ENCODE results near the gene PREX1.
A peak's percentile ranks its signal among the peaks of the same experiment; 100 is the strongest.

Gene PREX1

DNA sequence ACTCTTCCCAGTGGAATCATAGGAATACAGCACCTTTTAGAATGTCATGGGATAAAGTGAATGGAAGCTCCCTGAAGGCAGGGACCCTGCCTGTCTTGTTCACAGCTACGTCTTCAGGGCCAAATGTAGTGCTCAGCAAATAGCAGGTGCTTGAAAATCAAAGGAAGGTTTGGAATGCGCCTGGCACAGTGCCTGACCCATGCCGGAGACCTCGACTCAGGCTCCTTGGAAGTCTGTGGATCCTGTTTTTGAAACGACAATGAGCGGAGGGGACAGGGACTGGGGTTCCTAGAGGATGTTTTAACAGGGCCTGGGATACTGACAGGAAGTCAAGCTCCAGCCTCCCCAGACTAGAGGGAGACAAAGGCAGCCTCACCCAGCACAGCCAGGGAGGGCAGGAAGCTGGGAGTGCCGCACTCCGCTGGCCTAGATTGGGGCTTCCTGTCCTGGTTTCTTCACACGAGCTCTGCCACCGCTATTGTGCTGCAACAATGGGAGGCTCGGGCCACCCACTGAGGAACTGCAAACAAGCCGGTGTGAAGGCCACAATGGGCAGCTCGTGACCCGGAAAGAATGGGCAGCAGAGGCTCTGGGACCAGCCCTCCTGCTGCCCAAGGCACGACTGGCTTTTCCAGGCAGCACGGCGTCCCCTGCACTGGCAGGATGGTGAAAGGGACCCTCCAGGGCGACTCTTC is 76.7 kb downstream of the PREX1 start:
- no peak for DNase-seq (ENCODE audit: low read depth in 3 of 3)

DNA sequence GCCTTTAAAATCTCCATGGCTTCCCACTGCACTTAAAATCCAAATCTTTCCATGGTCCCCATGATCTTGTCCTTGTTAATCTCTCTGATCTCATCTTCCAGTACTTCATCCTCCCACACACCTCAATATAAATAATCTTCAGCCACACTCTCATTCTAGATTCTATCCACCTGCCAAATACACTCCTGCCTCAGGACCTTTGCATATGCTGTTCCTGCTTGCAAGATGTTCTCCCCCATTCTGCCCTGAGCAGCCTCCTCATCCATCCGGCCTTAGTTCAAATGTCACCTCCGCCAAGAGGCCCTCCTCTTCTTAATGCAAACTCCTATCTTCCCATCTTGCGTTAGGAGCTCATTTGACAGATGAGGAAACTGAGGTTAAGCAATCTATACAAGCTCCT is 77.4 kb downstream of the PREX1 start:
- DNase-seq (ENCODE audit: low read depth in 3 of 3) = no peak

DNA sequence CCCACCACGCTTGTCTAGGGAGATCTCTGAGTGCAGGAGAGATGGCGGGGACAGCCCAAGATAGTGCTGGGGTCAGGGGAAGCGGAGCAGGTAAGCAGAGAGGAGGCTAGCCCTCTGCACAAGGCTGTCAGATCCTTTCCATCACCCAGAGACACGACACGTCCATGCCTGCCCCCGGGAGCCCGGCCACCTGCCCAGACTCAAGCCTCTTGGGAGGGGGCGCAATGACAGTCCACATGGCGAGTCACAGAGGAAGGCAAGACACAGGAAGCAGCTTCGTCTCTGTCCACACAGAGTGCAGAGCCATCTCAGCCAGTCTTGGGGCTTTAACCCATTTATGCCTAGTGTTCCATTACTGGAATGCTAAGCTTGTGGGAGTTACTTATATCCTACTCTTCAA is 78.4 kb downstream of the PREX1 start:
- no peak for DNase-seq (ENCODE audit: low read depth in 3 of 3)

DNA sequence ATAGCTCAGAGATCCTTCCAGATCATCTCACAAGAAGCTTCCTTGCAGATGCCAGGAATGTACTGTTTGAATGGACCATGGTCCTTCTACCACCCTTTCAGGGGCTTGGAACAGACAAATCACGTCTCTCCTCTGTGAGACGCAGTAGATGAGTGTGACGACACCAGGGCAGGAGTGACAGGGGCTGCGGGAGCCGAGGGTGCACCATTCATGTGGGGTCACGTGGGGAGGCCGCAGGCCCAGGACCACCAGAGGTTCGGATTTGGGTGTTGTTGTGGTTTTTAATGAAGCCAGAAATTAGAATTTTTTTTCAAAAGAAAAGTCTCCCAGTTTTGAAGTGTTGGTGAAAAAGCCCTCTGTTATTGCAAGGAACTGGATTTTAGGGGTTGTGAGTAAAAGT is 79.2 kb downstream of the PREX1 start:
- DNase-seq (ENCODE audit: low read depth in 3 of 3) = no peak

DNA sequence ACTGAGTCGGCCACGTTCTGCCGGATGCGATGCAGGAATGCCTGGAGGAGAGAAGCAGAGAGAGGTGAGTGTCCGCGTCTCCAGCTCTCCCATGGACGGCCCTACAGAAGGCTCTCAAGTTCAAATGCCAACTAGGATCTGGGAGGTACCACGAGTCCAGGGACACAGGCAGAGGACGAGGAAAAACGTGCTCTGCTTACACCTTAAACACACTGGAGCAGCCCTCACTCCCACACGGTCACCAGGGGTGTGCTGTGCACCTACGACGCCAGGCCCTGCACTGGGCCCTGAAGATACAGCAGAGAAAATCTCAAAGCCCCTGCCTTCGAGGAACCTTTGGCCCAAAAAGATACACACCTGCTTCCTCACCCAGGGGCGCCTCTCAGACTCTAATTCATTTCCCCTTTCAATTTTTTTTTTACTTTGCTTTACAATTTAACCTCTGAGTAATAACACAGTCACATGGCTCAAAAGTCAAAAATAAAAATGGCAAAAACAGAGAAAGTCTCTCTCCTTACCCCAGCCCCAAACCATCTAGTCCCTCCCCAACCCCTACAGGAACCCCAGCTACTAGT is 79.9 kb downstream of the PREX1 start:
- no peak for DNase-seq (ENCODE audit: low read depth in 3 of 3)

DNA sequence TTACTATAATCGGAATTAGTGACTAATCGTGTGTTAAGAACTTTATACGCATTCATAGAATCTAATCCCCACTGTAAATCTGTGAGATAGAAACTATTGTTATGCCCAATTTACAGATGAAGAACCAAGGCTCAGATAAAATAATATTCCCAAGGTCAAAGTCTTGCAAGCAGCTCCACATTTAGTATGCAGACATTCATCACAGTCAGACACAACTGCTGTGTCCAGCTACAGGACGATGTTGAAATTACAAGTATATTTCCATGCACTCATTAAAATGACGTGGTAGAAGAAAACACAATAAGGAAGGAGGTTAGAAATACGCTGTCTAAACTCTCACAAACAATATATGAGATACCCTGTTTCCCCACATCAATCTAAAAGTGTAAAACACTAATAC is 82.5 kb downstream of the PREX1 start:
- no peak for DNase-seq (ENCODE audit: low read depth in 3 of 3)

DNA sequence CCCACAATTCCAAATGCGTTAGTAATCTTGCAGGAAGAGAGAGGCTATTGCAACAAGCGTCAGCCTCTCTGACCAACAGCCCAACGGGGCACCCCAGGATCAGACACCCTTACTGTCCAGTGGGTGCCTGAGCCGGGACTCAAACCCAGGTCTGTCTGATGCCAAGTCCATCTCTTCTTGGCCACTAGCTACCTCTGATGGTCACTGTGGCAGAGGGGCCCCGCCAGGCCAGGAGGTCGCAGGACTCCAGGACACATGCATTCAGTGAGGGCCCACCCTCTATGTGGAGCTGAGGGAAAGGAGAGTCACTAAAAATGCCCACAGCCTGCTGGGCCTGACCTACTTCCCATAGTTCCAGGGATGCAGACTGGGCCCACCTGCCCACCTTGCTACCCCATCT is 83.3 kb downstream of the PREX1 start:
- no peak for DNase-seq (ENCODE audit: low read depth in 3 of 3)

DNA sequence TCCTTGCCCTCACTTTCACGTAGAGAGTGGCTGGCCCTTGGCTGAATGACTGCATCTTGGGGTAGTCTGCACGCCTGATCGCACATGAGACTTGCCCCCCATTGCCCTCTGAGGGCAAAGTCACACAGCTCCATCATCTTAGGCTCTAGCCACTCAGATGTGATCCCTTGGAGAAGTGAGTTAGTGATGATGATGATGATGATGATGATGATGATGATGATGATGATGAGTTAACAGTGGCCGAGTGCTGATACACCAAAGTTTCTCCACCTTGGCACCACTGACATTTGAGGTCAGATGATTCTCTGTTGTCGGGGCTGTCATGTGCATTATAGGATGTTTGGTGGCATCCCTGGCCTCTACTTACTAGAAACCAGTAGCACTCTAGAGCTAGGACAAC is 84.0 kb downstream of the PREX1 start:
- DNase-seq (ENCODE audit: low read depth in 3 of 3) = no peak

DNA sequence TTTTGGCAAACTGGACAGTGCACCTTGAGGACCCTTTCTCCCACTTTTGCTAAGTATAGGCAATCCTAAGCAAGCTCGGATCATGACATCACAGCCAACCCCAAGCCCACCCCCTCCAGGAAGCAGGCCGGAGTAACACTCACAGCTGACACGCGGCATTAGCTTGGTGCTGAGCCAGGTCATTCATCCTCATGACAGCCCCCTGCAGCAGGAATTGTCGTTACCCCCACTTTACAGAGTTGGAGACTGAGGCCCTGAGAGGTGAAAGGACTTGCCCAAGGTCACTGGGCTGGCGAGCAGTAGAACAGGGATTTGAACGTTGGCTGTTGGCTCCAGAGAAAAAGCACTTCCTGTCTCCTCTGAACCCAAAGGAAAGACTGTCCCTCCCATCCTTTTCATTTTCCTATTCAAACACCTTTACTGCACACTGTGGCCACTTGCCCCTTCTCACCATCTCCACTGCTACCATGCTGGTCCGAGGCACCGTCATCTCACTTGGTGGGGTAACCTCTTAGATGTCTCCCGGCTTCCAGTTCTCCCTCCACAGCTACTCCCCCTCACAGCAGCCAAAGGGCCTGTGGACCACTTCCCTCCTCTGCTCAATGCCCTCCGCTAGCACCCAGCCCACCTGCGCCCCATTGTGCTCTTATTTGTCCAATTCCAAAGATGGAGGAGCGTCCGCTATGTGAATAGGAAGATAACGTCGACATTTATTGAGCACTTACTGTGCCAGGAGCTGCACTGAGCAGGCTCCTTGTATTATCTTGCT is 84.7 kb downstream of the PREX1 start:
- DNase-seq (ENCODE audit: low read depth in 3 of 3) = no peak

DNA sequence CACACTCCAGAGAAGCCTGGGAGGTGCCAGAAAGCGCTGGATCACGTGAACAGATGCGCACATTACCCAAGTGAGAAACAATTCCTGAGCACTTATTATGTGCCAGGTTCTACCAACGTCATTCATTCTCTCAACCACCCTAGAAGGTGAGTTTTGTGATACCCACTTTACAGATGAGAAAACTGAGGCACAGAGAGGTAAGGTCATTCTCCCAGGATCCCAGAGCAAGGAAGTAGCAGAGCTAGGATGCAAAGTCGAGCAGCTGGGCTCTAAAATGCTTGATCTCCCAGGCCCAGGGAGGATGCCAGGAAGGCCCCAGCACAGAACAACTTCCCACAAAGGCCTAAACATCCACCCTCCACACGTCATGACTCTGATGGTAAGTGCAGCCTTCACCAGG is 85.6 kb downstream of the PREX1 start:
- no peak for DNase-seq (ENCODE audit: low read depth in 3 of 3)

DNA sequence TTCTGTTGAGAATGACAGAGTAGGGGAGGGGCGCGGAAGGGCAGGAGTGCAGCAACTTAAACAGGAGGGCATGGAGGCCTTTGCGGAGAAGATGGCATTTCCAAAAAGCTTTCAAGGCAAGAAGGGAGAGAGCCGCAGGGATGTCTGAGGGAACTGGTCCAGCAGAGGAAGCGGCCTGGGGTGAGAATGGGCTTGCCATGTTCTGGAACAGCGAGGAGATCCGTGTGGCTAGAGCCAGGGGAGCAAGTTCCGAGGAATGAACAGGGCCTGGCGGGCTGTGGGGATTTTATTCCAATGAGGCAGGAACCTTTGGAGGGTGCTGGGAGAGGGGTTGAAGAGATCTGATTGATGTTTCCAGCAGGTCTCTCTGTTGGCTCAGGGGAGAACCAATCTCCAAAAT is 86.1 kb downstream of the PREX1 start:
- DNase-seq (ENCODE audit: low read depth in 3 of 3) = no peak

DNA sequence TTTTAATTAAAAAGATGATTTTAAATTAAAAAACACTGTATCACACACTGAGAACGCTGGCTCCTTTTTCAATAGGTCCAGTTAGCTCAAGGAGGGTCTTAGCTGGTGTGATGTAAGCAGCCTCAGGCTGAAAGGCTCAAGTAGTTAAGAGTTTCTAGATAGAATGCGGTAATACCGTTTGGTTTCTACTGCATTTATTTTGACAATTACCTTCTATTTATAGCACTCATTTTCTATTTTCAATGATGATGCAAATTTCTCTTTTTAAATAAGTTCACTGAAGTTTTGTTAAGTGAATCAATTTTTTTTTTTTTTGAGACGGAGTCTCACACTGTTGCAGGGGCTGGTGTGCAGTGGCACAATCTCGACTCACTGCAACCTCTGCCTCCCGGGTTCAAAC is 87.1 kb downstream of the PREX1 start:
- DNase-seq (ENCODE audit: low read depth in 3 of 3) = no peak

DNA sequence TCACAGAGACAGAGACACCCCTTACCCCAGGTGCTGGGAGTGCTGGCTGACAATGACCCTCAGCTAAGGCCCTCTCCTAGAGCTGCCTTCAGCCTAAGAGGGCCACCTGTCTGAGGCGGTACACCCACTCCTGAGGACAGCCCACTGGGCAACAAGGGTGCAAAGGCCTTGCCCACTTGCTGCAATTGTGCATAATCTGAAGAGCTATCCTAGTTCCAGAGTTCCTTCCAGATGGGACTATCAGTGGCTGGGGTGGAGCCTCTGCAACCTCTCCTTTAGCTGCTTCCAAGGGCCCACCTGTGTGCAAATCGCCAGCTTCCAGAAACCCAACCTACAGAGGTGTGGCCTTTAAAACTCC is 87.5 kb downstream of the PREX1 start:
- no peak for DNase-seq (ENCODE audit: low read depth in 3 of 3)

DNA sequence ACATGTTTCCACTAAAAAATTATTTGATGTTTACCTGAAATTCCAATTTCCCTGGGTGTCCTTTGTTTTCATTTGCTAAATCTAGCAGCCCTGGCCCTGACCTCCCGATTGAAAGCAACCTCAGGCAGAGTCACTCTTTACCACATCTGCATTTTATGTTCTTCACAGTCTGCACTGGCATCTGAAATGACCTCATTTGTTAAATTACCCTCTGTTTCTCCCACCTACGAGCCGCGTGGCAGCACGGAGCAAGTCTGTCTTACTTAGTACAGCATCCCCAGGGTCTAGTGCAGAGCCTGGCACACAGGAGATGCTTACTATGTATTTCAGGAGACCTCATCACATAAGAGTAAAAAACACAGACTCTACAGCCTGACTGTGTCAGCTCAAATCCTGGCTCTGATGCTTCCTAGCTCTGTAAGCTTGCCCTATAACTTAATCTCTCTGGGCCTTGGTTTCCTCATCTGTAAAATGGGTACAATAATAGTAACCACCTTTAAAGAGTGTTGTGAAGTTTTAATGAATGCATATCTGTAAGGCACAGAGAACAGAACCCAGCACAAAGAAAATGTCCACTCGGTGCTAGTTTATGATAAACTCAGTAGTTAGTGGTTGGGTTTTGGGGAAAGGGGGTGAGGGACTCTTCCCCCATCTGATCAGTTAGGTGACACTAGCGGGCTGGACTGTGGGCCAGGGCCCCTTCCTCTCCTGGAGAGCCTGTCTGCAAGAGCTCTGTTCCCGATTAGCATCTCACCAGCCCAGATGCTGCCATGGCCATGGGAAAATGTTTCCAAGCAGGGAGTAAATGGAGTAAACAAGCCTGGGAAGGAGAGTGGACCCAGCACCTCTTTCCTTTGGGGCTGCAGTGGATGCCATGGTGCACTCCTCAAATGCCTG is 88.2 kb downstream of the PREX1 start:
- peak in 1 of 3 donors; percentile 19 for DNase-seq (ENCODE audit: low read depth in 3 of 3)

DNA sequence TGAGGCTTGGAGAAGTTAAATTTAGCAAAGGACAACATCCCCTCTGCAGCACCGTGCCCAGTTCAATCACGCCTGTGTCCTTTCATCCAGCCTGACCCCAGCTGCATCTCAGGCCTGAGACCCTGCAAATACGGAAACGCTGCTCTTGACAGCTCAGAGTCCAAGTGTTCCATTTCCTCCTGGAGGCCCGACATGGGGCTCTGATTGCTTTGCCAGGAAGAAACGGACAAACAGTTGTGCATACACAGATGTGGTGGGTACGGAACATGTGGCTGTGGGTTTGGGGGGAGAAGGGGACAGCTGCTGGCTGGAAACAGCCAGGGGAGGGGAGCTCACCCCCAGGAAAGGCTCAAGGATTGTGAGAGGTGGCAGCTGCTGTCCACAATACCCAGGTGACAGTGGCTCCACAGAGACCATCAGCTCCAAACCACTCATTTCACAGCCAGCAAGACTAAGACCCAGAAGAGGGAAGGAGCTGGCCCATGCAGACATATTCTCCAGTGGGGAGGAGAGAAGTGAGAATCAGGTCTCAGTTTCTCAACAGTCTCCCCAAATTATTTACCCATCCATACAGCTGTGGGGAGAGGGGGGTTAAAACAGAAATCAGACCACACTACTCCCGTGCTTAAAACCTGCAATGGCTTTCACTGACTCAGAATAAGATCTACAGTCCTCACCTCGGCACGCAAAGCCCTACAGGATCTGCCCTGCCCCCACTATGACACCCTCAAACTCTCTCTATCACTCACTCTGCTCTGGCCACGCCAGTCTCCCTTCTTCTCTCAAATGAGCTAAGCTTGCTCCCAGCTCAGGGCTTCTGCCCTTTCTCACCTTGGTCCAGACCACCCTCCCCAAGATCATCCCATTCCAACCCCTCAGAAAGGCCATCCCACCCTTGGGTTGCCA is 89.1 kb downstream of the PREX1 start:
- DNase-seq (ENCODE audit: low read depth in 3 of 3) = peak; percentile 46 to 69 (median 63)

DNA sequence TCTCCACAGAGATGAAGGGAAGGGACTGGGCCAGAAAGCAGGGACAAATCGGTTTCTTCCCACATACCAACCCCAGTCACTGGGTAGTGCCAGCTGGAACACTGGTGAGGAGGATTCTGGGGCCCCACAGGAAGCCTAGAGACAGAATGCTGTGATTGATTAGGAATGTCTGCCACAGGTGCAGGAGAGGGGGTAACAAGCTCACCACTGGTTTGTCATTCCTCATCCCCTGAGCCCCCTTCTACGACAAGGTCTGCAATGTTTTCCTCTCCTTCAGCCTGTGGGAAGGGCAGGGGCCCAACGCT is 89.8 kb downstream of the PREX1 start:
- no peak for DNase-seq (ENCODE audit: low read depth in 3 of 3)

DNA sequence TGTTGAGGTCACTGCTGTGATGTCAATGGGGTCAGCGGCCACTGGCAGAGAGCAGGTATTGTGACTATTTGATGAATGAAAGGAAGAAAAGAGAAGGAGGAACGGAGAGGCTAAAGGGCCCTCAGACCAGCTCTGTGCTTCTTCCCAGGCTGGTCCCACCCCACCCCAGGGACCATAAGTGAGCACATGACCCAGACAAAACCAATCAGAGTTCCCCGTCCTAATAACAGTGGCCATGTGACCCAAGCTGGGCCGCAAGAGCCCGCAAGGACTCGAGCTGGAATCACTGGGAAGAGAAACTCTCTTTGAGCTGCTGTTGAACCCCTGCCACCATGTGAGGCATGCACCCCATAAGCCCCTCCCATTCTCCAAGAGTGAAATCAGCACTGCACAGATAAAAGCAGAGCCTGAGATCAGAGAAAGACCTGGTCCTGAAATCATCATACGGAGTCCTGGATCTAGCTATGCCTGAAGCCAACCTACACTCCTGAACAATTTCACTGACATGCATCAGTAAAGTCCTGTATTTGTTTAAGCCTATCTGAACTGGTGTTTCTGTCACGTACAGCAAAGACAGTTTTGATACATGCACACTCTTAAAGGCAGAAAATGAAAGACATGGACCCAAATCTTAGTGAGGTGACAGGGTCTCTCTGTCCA is 90.2 kb downstream of the PREX1 start:
- no peak for DNase-seq (ENCODE audit: low read depth in 3 of 3)

DNA sequence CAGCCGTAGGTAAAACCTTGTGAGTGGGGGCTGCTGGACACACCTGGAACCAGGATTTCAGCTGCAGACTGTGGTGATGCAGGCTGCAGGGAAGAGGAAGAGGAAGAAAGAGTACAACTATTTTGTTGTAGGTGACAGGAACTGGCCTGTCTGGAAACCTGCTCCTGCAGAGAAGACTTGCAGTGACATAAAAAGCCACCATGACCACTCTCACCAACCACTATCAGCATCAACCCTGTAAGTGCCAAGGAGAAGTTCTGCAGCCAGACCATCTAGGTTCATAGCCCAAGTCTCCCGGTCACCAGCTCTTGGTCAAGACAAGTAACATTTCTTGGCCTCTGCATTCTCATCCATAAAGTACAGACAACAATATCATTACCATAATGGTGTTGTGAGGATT is 91.2 kb downstream of the PREX1 start:
- no peak for DNase-seq (ENCODE audit: low read depth in 3 of 3)

DNA sequence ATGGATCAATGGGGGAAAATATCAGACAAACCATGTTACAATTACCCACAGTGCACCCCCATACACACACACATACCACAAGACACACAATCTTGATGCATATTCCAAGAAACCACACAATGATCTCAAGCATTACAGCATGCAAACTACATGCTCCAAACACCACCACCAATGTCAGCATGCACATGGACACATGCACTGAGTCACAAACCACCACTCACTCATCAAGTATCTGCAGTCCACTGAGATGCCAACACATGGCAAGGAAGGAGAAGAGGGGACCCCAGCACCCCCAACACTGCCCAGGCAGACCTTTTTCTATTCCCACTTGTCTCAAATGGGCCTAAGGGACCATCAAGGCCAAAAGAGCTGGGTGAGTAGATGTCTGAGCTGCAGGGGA is 91.6 kb downstream of the PREX1 start:
- DNase-seq (ENCODE audit: low read depth in 3 of 3) = no peak

DNA sequence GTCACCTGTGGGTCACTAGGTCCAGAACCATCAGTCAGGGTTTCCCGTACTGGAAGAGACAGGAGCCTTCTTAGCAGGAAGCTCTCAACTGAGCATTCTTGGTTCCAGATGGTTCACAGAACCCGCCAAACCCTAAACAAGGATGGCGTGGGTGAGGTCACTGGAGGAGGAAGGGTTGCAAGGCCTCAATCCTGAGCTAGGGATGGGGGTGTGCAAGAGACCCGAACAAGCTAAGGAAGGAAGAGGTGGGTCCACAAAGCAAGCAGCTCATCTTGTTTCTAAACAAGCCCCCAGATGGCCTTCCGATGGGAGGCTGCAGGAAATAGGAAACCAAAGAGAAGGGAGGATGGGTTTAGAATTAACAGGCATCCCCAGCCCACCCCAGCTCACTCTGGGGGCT is 92.7 kb downstream of the PREX1 start:
- DNase-seq (ENCODE audit: low read depth in 3 of 3) = no peak

Measured in stimulated activated CD4-positive, alpha-beta T cell treated with anti-CD3 and anti-CD28 coated beads, TNF-alpha, amount 100 ng/mL, for 48 hours (primary cell).